ENCODE results near the gene SLC35A3.
"Not testable (repeated sequence)": the region's sequence is repeated elsewhere in the genome, so short reads cannot be mapped to it uniquely, and the experiment has no call there.

Gene SLC35A3

DNA sequence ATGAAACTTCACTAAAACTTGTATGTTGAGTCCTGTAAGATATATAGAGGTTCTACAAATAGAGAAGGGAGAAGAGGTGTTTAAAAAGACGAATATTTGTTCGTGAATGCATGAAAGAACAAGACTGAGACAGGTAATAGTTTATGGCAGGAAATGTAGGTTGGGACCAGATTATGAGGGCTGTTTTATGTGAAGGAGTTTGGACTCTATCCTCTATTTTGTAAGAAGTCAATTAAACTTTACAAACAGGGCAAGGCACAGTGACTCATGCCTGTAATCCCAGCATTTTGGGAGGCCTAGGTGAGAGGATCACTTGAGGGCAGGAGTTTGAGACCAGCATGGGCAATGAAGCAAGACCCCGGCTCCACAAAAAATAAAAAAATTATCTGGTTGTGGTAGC lies 5.7 kb downstream of the SLC35A3 start:
- DNase-seq: no peak

DNA sequence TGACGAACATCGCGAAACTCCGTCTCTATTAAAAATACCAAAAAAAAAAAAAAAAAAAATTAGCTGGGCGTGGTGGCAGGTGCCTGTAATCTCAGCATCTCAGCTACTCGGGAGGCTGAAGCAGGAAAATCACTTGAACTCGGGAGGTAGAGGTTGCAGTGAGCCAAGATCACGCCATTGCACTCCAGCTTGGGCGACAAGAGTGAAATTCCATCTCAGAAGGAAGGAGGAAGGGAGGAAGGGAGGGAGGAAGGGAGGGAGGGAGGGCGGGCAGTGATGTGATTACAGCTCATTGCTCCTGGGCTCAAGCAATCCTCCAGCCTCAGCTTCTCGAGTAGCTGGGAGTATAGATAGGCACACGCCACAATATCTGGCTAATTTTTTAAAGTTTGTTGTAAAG lies 7.5 kb downstream of the SLC35A3 start:
- DNase-seq: not testable (repeated sequence)

DNA sequence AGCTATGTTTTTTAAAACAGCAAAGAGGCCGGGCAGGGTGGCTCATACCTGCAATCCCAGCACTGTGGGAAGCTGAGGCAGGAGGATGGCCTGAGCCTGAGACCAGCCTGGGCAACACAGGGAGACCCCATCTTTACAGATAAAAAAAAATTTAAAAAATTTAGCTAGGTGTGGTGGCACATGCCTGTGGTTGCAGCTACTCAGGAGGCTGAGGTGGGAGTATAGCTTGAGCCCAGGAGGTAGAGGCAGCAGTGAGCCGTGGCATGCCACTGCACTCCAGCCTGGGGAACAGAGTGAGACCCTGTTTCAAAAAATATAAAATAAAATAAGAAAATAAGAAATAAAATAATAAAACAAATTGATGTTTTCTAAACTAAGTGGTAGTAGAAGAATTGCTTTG lies 8.4 kb downstream of the SLC35A3 start:
- DNase-seq: no peak

DNA sequence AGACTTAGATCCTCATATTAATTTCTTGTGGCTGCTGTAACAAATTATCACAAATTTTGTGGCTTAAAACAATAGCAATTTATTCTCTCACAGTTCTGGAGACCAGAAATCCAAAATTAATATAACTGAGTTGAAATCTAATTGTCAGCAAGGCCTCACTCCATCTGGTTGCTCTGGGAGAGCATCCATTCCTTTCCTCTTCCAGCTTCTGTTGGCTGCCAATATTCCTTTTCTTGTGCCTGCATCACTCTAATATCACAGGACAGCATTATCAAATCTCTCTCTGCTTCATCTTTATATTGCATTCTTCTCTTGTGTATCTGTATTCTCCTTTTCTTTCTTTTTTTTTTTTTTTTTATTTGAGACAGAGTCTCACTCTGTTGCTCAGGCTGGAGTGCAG lies 9.3 kb downstream of the SLC35A3 start:
- DNase-seq: no peak

DNA sequence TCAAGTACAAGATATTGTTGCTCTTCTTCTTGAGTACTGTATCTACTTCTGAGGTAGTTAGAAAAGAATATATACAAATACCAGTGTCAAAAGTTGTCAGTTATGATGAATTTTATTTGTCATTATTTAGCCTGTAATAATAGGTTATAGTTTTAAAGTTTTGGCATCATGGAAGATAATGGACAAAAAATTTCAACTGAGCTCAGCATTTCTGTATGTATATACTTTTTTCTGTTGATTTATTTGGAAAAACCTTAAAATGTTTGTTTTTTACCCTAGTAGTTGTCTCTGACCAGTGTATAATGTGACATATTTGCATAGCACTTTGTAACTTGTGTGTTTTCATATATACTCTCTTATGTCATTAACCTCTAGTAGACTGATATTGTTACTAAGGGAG lies 11.1 kb downstream of the SLC35A3 start:
- no peak for DNase-seq

DNA sequence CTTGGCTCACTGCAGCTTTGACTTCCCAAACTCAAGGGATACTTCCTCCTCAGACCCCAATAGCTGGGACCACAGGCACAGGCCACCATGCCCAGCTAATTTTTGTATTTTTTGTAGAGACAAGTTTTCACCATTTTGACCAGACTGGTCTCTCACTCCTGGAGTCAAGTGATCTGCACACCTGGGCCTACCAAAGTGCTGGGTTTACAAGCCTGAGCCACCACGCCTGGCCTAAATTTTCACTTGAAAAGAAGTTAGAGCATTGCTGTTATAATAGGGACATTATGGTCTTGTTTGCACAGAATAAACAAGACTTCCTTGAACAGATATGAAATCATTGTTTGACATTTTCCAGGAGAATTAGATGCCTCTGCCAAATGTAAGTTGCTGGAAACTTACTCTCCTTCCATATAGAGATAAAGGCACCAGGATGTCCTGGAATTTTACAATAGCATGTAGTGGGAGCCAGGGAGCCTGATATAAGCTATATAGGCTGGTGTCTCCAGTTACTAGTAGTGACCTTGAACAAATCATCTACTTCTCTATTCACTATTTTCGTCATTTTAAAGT lies 16.9 kb downstream of the SLC35A3 start:
- DNase-seq: no peak

DNA sequence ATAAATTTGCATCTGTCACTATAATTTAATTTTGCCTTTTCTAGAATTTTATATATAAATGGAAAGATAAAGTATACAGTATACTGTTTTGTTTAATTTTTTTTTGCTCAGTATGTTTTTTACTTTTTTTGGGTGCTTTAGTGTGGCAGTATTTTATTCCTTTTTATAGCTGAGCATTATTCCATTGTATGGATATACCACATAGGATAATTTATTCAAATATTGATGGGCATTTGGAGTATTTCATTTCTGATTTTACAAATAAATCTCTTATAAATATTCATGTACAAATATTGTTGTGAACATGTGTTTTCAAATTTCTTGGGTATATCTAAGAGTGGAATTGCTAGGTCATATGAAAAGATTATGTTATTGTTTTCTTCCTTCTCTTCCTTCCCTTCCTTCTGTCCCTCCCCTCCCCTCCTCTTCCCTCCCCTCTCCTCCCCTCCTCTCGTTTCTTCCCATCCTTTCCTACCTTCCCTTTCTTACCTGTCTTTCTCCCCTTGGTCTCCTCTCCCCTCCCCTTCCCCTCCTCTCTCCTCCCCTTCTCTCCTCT lies 18.5 kb downstream of the SLC35A3 start:
- no peak for DNase-seq

DNA sequence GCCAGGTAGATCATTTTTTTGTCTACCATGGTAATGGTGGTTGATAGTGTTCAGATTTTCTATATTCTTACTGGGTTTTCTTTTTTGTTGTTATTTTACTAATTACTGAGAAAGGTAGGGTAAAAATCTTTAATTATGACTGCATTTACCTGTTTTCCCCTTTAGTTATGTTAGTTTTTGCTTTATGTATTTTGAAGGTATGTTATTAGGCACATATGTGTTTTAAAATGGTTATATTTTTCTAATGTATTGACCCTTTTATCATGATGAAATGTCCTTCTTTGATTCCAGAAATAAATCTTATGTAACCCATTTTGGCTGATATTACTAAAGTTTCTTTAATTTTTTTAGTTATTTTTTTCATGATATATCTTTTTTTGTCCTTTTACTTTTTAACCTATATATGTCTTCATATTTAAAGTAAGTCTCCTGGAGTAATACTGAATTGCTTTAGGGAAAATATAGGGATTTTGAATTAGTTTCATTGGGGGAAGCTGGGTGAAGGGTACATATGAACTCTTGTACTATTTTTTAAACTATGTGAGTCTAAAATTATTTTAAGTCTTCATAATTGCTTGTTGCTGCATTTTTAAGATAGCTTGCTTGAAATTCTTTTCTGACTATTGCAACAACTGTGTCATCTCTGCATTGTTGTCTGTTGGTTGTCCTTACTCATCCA lies 22.4 kb downstream of the SLC35A3 start:
- no peak for DNase-seq

DNA sequence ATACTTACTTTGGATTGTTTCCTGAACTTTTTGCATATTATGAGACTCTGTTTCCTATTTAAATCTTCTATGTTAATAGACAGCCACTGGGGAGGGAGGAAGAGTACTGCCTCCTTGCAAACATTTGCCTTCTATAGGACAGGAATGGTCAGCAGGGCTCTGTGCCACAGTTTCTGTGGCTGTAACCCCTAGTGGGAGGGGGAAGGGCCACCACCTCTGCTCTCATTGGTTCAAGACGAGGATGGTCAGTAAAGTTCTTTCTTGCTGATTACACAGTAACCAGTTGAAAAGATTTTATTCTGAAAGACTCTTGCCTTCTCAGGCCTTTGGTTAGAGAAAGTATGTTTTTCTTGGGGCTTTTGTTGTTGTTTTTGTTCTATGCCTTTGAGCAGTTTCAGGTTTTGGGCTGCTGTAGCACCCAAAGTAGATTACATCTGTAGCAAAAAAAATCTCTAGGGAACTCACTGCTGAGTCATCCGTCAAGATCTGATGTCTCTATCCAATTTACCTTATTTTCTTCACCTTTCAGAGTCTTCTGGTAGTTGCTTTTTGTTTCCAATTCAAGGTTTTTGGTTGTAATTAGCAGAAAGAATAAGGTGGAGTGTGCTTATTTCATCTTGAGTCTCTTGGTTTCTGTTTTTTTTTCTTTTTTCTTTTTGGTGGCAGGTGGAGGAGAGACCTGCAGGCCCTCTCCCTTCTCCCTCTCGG lies 23.1 kb downstream of the SLC35A3 start:
- no peak for DNase-seq

DNA sequence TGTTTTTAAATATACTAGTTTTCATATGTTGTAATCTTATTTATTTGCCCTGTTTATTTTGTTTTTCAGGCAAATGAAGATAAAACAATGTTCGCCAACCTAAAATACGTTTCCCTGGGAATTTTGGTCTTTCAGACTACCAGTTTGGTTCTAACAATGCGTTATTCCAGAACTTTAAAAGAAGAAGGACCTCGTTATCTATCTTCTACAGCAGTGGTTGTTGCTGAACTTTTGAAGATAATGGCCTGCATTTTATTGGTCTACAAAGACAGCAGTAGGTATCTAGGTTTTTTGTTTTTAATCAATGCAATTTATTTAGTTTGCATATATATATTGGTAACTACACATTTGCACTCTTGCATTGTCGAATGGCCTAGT lies 23.7 kb downstream of the SLC35A3 start:
- DNase-seq: no peak

DNA sequence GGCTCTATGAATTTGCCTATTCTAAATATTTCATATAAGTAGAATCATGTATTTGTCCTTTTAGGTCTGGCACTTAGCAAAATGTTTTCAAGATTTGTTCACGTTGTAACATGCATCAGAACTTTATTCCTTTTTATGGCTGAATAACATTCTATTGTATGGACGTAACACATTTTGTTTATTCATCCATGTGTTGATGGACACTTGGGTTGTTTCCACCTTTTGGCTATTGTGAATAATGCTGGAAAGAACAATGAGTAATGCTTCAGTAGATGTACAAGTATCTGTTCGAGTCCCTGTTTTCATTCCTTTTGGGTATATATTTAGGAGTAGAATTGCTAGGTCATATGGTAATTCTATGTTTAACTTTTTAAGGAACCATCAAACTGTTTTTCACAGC lies 24.7 kb downstream of the SLC35A3 start:
- DNase-seq: no peak

DNA sequence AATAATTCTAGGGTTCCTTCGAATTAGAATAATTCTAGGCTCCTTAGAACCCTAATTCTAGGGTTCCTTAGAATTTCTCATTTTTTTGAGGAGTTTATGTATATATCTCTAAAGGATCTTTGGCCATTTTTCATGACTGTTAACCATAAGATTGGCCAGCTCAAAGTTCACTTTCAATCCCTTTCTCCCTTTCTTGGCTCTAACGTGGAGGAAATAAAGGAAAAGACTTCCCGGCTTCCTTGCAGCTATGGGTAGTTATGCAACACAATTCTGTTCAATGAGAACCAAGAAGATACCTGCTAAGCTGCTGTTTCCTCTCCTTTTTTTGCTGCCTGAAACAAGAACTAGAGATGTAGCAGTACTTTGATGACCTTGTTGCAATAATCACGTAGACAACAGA lies 27.2 kb downstream of the SLC35A3 start:
- DNase-seq: no peak

DNA sequence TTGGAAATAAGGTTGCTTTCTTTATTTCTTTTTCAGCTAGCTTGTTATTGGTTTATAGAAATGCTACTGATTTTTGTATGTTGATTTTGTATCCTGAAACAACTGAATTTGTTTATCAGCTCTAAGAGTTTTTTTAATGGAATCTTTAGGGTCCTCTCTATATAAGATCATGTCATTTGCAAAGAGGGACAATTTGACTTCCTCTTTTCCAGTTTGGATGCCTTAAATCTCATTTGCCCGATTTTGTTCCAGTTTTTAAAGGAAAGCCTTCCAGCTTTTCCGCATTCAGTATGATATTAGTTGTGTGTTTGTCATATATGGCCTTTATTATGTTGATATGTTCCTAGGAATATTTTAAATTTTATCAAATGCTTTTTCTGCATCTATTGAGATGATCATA lies 31.7 kb downstream of the SLC35A3 start:
- no peak for DNase-seq

DNA sequence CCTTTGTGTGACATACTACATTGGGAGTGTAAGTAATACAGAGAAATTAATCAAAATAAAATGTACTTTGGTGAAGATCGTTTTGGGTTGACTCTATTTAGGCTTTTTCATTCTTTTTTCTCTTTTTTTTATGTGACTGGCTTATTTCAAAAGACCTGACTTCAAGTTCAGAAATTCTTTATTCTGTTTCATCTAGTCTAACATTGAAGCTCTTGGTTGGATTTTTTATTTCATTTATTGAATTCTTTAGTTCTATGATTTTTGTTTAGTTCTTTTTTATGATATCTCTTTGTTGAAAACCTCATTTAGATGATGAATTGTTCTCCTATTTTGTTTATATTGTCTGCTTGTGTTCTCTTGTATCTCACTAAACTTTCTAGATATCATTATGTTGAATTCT lies 35.6 kb downstream of the SLC35A3 start:
- no peak for DNase-seq

DNA sequence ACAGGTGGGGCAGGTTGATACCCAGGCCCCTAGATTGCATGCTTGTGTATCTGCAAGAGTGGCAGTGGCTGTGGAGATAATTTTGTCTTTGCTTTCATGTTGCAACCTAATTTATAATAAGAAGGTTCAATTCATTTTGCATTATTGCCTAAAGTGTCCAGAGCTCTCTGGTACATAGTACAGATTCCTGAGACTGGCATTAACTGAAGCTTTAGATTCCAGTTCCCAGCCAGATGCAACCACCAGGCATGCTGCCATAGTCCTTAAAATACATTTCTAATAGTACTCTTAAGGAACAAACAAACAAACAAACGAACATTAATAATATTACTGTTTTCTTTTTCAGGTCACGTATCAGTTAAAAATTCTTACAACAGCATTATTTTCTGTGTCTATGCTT lies 36.9 kb downstream of the SLC35A3 start:
- DNase-seq: no peak

DNA sequence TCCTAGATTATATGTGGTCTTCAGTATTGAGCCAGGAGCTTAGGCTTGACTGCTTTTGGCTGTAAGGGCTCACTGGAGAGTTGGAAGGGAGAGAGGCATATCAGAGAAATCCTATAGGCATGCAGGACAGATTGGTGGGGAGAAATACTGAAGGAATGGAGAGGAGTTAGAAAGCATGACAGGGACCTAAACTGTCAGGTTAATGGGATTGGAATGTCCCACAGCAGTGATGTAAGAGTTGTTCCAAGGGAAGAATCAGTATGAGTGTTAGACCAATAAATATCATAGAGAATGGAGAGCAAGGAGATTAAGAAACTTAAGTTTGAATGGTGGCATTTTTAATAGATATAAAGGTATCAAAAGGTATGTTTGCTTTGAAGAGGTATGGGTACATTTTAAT lies 39.7 kb downstream of the SLC35A3 start:
- no peak for DNase-seq

DNA sequence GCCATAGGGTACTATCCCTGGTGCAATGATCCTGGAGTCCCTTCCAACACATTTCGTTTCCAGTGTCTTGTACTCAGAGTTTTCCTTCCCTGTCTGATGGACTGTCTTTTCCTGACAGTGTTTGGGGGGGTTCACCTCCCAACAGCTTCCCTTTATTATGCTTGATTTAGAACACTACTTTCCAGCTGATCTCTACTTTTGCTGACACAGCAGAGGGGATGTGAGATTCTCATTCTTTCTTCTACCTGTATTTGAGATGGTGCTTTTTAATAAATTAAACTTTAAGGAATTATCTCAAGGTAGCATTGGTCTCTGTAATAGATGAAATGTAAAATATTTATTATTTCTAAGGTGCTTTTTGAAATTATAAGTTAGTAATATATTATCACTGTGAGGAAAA lies 41.0 kb downstream of the SLC35A3 start:
- DNase-seq: no peak

DNA sequence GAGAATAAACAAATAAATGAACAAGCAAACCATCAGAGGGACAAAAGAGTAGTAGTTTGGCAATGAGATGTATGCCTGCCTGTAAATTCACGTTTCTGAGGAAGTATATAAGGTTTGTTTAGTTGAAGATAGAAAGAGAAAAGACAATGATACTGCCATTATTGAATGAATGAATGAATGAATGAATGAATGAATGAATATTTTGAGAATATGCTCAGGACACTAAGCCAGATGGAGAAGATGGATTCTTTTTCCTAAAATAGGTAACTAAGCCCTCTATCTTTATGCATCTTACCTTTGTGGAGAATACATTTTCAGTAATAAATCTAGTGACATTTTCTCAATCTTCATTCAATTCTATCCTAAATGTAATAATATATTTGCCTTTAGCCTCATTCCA lies 49.4 kb downstream of the SLC35A3 start:
- no peak for DNase-seq

DNA sequence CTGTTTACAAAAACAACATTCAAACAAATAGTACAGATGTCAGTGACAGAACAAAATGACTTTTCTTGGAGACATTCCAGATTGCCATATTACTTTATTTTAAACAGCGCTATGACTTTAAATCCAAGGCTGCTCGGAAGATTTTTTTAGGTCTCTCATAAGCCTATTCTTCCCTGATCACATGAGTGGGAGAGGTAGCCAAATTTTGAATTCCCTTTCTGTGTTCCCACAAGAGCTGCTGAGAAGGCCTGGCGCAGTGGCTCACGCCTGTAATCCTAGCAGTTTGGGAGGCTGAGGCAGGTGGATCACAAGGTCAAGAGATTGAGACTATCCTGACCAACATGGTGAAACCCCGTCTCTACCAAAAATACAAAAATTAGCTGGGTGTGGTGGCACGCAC lies 53.7 kb downstream of the SLC35A3 start:
- DNase-seq: no peak

DNA sequence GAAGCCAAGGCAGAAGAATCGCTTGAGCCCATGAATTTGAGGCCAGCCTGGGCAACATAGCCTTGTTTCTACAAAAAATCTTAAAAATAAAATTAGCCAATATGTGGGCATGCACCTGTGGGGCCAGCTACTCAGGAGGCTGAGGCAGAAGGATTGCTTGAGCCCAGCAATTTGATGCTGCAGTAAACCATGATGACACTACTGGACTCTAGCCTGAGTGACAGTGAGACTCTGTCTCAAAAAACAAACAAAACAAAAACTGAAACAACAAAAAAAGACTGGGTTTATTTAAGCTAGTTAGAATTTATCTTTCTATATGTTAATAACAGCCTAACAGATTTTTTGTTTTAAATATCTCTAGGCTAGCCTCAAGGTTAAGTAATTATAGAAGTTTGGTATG lies 57.4 kb downstream of the SLC35A3 start:
- no peak for DNase-seq

DNA sequence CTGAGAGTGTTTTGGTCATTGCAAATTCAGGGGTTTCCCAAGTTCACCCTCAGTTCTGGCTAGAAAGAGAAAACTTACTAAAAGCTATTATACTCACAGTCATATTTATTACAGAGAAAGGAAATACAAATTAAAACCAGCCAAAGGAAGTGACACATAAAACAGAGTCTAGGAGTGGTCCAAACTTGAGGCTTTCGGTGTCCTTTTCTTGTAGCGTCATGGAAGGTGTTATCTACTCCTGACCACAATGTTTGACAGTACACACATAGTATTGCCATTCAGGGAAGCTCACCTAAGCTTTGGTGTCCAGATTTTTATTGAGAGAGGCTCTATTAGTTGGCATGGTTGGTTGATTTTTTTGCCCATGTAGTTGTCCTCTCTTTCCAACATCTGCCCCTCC lies 59.0 kb downstream of the SLC35A3 start:
- no peak for DNase-seq

DNA sequence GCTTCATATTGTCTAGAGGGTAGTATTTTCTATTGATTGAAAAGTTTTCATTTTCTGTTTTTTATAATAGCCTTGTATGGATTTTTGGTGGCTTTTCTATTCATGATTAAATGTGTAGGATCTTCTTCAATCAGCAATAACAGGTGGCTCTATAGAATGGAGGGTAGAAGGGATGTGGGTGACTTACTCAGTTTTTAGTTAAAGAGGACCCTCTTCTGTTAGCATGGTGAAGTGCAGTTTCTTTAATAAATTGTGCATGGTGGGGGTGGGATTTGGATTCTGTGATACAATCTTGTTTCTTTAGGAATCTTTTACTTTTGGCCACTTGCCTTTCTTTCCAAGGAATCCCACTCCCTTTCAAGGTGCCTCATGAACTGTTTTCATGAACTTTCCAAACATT lies 64.7 kb downstream of the SLC35A3 start:
- no peak for DNase-seq

DNA sequence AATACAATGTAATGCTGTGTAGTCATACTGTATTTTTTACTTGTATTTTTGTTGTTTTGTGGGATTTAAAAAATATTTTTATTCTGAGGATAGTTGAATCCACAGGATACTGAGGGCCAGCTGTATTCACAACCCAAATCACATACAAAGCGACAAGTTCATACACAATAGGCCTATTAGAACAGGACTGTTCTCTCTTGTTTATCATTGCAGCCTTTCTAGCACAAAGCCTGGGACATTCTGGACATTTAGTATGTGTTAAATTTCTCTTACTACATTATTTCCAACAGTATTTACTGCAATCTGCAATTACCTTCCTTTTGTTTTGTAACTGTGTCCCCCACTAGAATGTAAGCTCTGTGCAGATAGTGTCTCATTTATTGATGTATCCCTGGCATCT lies 65.4 kb downstream of the SLC35A3 start:
- DNase-seq: no peak

Measured in activated CD4-positive, alpha-beta T cell treated with anti-CD3 and anti-CD28 coated beads, Interleukin-2, amount 50 U/mL, for 1 hour (primary cell).